ENCODE results near the gene FOXE1.

Gene FOXE1

GRCh38 chr9:97853056-97853843 lies at the start of gene FOXE1:
Gene FOXE1, plus strand, starts transcription at chr9:97853226. Its CDS starts 689 bp downstream, at chr9:97853915.
- no peak for DNase-seq

GRCh38 chr9:97804059-97804365 lies 49.0 kb upstream of the FOXE1 start:
- DNase-seq = no peak

GRCh38 chr9:97806721-97807120 lies 46.3 kb upstream of the FOXE1 start:
- peak in 1 of 2 donors; percentile 9 for DNase-seq

- no peak for DNase-seq
Observed at GRCh38 chr9:97807681-97808080, 45.3 kb upstream of the FOXE1 start.

GRCh38 chr9:97808415-97808814 lies 44.6 kb upstream of the FOXE1 start:
- DNase-seq = peak in 1 of 2 donors; percentile 18

GRCh38 chr9:97808972-97809371 lies 44.1 kb upstream of the FOXE1 start:
- DNase-seq = no peak

- DNase-seq = no peak
Observed at GRCh38 chr9:97809666-97810344, 43.2 kb upstream of the FOXE1 start.

- no peak for DNase-seq
Observed at GRCh38 chr9:97811533-97812246, 41.3 kb upstream of the FOXE1 start.

- DNase-seq = no peak
Observed at GRCh38 chr9:97812247-97812543, 40.8 kb upstream of the FOXE1 start.

- no peak for DNase-seq
Observed at GRCh38 chr9:97813072-97813471, 40.0 kb upstream of the FOXE1 start.

- no peak for DNase-seq
Observed at GRCh38 chr9:97819735-97820134, 33.3 kb upstream of the FOXE1 start.

- no peak for DNase-seq
Observed at GRCh38 chr9:97820373-97820772, 32.7 kb upstream of the FOXE1 start.

- DNase-seq = no peak
Observed at GRCh38 chr9:97830884-97831829, 21.9 kb upstream of the FOXE1 start.

GRCh38 chr9:97831843-97832636 lies 21.0 kb upstream of the FOXE1 start:
- DNase-seq = peak; percentile 45 to 46

GRCh38 chr9:97840521-97840920 lies 12.5 kb upstream of the FOXE1 start:
- DNase-seq = no peak

- DNase-seq = no peak
Observed at GRCh38 chr9:97842960-97843359, 10.1 kb upstream of the FOXE1 start.

GRCh38 chr9:97845130-97845529 lies 7.9 kb upstream of the FOXE1 start:
- DNase-seq = no peak

GRCh38 chr9:97845763-97846162 lies 7.3 kb upstream of the FOXE1 start:
- DNase-seq = no peak

GRCh38 chr9:97846347-97846746 lies 6.7 kb upstream of the FOXE1 start:
- no peak for DNase-seq

- DNase-seq = no peak
Observed at GRCh38 chr9:97847474-97848214, 5.4 kb upstream of the FOXE1 start.

GRCh38 chr9:97848215-97848479 lies 4.9 kb upstream of the FOXE1 start:
- DNase-seq = no peak

Data from inflammatory macrophage treated with lipopolysaccharide for 1 hour (primary cell).